Kidney (tissue), 14 donors: ENCODE measurements around the gene NUMA1. TPM values are rescaled to one million over a fixed set of nuclear protein-coding genes. Genes with fewer than 3 reads are reported as not detected.

Experiments used
- DNase-seq, 5 donors: peaks; one replicate each; pipeline ENCODE4 v3.0.0-alpha.2; 2013 to 2020
- FAIRE-seq: peaks from 2 replicates; lab custom pipeline; 2012; peaks lifted over from hg19 to GRCh38; lab: Jason Lieb, UNC
- H3K27ac ChIP-seq, 2 donors: one replicate each; pipeline ENCODE4 v1.7.0; 2013; ENCODE audit warnings: low read depth in 2 of 2, low read length in 2 of 2, inconsistent platforms in 1 of 2
- H3K27me3 ChIP-seq: one replicate; pipeline ENCODE4 v1.7.1; 2013; ENCODE audit warnings: low read length, inconsistent platforms; ENCODE audit not compliant: control insufficient read depth, insufficient read depth
- H3K36me3 ChIP-seq, 3 donors: one replicate each; pipeline versions ENCODE4 v1.7.0 to v1.7.1; 2013; ENCODE audit warnings: low read length in 3 of 3, control low read depth in 1 of 3, inconsistent platforms in 1 of 3; ENCODE audit not compliant: insufficient read depth in 3 of 3, control insufficient read depth in 2 of 3
- H3K4me1 ChIP-seq, 3 donors: one replicate each; pipeline versions ENCODE4 v1.7.0 to v1.7.1; 2013; ENCODE audit warnings: low read length in 3 of 3, inconsistent platforms in 1 of 3, low read depth in 1 of 3; ENCODE audit not compliant: control insufficient read depth in 2 of 3, insufficient read depth in 2 of 3
- H3K4me3 ChIP-seq, 3 donors: one replicate each; pipeline versions ENCODE4 v1.7.0 to v1.8.1; 2013; ENCODE audit warnings: low read length in 3 of 3, control low read depth in 1 of 3, inconsistent platforms in 1 of 3
- H3K9ac ChIP-seq, 3 donors: one replicate each; pipeline versions ENCODE4 v1.7.0 to v1.7.1; 2013; ENCODE audit warnings: low read length in 3 of 3, control low read depth in 1 of 3, inconsistent platforms in 1 of 3
- H3K9me3 ChIP-seq, 3 donors: one replicate each; pipeline versions ENCODE4 v1.7.0 to v1.7.1; 2013; ENCODE audit warnings: low read length in 3 of 3, control low read depth in 1 of 3, inconsistent platforms in 1 of 3; ENCODE audit not compliant: control insufficient read depth in 2 of 3, insufficient read depth in 1 of 3
- intact Hi-C: fragments of 100-400 bp; cut with DNase I; formaldehyde crosslinking; loops from one replicate; pipeline ENCODE4 v1.11.1; 2022
- polyA plus RNA-seq: library from polyadenylated mRNA; stranded (reverse); fragments of 350-450 nt; fragmentation: Illumina TruSeq; extraction: RNeasy Lipid Tissue Mini Kit (QIAGEN cat#74804); gene quantifications from one replicate; pipeline ENCODE4 v1.2.3, GENCODE V29; 2014; ENCODE audit warnings: low read depth, low replicate concordance; ENCODE audit not compliant: insufficient read depth
- total RNA-seq: library from RNA; stranded (reverse); fragmentation: NEBNext Ultra II Directional; extraction: Animal tissue kit (Norgen Biotek cat#: 25700); gene quantifications from one replicate; pipeline ENCODE4 v1.2.1, GENCODE V29; 2021
- TF ChIP-seq, protein P1 (sequence below): IDR thresholded peaks from 3 replicates; pipeline ENCODE4 v1.5.1; 2012; ENCODE audit warnings: mild to moderate bottlenecking, moderate library complexity, borderline replicate concordance; ENCODE audit not compliant: insufficient read depth; ENCODE audit errors: extremely low read depth
- donor health status: control.
- donor health status: control.
- donor health status: control.
- donor health status: control.
- donor health status: control.
- donor health status: DM: yes; HTN: yes; CAD: no.
- donor health status: Normal renal cell carcinoma (clear cell type).

NUMA1 gene
- total and polyA plus RNA-seq, 2 donors from 2014 or later, result 85.3 to 198 TPM

DNA sequence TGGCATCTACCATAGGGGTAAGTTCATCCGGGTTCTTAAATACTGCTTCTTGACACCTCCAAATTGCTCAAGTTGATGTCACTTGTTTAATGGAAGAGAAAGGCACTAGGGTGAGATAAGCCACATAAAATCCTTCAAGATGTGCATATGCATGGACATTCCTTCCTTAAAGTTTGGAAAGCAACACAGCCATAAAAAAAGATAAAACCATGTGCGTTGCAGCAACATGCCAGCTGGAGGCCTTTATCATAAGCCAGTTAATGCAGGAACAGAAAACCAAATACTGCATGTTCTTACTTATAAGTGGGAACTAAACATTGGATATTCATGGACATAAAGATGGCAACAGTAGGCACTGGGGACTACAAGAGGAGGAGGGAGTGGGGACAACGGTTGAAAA lies 89.6 kb downstream of the NUMA1 start:
- Histone ChIP-seq H3K9me3 (no peaks in the 10 kb centered on the region), H3K36me3 (peaks cover 4 to 10% (median 9%) of the 10 kb centered on the region in 3 donors), H3K4me3 (no peak overlapping the region), H3K27me3 (no peaks in the 10 kb centered on the region), H3K9ac (no peak overlapping the region), H3K27ac (no peak overlapping the region), H3K4me1 (no peaks in the 10 kb centered on the region)
- FAIRE-seq, result no peak
- intact Hi-C loops, result no loop called here
- TF ChIP-seq, protein P1, sequence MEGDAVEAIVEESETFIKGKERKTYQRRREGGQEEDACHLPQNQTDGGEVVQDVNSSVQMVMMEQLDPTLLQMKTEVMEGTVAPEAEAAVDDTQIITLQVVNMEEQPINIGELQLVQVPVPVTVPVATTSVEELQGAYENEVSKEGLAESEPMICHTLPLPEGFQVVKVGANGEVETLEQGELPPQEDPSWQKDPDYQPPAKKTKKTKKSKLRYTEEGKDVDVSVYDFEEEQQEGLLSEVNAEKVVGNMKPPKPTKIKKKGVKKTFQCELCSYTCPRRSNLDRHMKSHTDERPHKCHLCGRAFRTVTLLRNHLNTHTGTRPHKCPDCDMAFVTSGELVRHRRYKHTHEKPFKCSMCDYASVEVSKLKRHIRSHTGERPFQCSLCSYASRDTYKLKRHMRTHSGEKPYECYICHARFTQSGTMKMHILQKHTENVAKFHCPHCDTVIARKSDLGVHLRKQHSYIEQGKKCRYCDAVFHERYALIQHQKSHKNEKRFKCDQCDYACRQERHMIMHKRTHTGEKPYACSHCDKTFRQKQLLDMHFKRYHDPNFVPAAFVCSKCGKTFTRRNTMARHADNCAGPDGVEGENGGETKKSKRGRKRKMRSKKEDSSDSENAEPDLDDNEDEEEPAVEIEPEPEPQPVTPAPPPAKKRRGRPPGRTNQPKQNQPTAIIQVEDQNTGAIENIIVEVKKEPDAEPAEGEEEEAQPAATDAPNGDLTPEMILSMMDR, result no peak
- DNase-seq, result no peak

DNA sequence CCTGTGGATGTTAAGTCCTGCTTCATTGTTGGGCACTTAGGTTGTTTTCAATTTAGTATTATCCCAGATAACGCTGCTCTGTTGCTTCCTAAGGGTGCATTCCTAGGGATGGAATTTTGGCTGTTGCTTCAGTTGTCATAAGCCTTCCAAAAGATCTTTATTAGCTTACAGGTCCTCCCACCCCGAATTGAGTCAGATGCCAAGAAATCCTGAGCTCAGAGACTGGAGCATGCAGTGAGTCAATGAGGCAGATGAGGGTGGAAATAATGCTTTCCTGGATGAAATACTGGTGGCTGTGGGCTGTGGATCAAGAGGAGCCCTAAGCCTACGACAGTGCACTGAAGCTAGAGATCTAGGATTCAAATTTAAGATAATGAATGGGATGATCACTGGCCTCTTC lies 92.3 kb downstream of the NUMA1 start:
- DNase-seq, result no peak
- TF ChIP-seq, protein P1, result no peak
- Histone ChIP-seq H3K27me3 (no peaks in the 10 kb centered on the region), H3K4me1 (no peaks in the 10 kb centered on the region), H3K36me3 (peaks cover 4 to 18% (median 10%) of the 10 kb centered on the region in 3 donors), H3K9me3 (no peaks in the 10 kb centered on the region), H3K4me3 (no peak overlapping the region), H3K9ac (no peak overlapping the region), H3K27ac (no peak overlapping the region)
- intact Hi-C loops, result no loop called here
- FAIRE-seq, result no peak

DNA sequence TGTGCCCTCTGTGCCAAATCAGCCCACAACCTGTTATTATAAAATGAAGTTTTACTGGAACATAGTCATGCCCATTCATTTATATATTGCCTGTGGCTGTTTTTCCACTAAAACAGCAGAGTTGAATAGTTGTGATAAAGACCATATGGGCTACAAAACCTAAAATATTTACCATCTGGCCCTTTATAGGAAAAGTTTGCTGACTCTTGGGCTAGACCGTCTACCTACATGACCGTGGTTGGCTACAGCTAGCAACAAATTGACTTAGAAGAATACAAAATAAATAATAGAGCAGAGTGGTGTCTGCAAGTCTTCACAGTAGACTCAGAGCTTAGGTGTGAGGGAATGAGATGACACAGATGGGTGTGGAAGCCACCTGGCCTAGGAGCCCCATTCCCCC lies 92.8 kb downstream of the NUMA1 start:
- FAIRE-seq (no peak), DNase-seq (no peak)
- Histone ChIP-seq H3K9ac (no peak overlapping the region), H3K27ac (no peak overlapping the region), H3K27me3 (no peaks in the 10 kb centered on the region), H3K36me3 (peaks cover 4 to 22% (median 10%) of the 10 kb centered on the region in 3 donors), H3K4me3 (no peak overlapping the region), H3K9me3 (no peaks in the 10 kb centered on the region), H3K4me1 (no peaks in the 10 kb centered on the region)
- TF ChIP-seq, protein P1, result no peak
- intact Hi-C loops, result no loop called here

DNA sequence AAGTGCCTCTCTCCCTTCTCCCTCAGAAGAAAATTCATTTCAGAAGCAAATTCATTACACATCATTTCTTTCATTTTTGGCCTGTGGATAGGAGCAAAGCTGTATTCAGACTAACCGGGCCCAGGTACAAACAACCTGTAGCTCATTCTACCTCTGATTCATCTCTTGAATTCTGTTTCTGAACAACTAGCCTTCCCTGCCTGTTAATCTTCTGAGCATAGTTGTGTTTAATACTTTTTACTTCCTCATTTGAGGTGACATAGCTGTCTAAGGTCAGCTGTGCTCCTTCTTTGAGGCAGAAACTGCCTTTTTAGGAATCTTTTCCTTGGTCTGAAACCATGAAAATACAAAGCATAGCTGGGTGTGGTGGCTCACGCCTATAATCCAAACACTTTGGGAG lies 94.2 kb downstream of the NUMA1 start:
- no peak for DNase-seq
- H3K27me3 ChIP-seq, result no peaks in the 10 kb centered on the region
- intact Hi-C loops, result no loop called here
- TF ChIP-seq, protein P1, result no peak
- H3K4me1 ChIP-seq, result no peaks in the 10 kb centered on the region
- H3K4me3 ChIP-seq, result no peak overlapping the region
- peaks cover 4 to 22% (median 10%) of the 10 kb centered on the region in 3 donors for H3K36me3 ChIP-seq
- no peak overlapping the region for H3K27ac ChIP-seq
- FAIRE-seq, result no peak
- no peak overlapping the region for H3K9ac ChIP-seq
- H3K9me3 ChIP-seq, result no peaks in the 10 kb centered on the region
